Activated gamma-delta T cell treated with anti-CD3 and anti-CD28 coated beads, Interleukin-2, amount 50 U/mL, for 16 hours (primary cell): Measurements from ENCODE around the gene SLMAP.

ENCODE experiments used
- DNase-seq: peaks from one replicate; pipeline ENCODE4 v3.0.0-alpha.2; 2020; ENCODE audit warnings: low read depth

SLMAP gene

GRCh38 chr3:57943525-57944495 is 187.7 kb downstream of the SLMAP start:
- DNase-seq: no peak

GRCh38 chr3:57946970-57947381 is 190.9 kb downstream of the SLMAP start:
- no peak for DNase-seq

- DNase-seq: no peak
These were observed 192.1 kb downstream of the SLMAP start for GRCh38 chr3:57948080-57948671.

GRCh38 chr3:57948781-57949242 is 192.7 kb downstream of the SLMAP start:
- no peak for DNase-seq

DNA sequence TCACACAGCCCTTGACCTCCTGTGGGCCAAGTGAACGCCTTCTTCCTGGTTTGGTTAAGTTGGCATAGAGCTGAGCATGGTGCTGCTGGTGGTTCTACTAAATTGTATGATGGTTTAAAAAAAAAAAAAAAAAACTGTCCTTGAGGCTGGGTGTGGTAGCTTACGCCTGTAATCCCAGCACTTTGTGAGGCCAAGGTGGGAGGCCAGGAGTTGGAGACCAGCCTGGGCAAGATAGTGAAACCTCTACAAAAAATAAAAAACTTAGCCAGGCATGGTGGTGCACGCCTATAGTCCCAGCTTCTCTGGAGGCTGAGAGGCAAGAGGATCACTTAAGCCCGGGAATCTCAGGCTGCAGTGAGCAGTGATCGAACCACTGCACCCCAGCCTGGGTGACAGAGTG is 193.2 kb downstream of the SLMAP start:
- DNase-seq: no peak

DNA sequence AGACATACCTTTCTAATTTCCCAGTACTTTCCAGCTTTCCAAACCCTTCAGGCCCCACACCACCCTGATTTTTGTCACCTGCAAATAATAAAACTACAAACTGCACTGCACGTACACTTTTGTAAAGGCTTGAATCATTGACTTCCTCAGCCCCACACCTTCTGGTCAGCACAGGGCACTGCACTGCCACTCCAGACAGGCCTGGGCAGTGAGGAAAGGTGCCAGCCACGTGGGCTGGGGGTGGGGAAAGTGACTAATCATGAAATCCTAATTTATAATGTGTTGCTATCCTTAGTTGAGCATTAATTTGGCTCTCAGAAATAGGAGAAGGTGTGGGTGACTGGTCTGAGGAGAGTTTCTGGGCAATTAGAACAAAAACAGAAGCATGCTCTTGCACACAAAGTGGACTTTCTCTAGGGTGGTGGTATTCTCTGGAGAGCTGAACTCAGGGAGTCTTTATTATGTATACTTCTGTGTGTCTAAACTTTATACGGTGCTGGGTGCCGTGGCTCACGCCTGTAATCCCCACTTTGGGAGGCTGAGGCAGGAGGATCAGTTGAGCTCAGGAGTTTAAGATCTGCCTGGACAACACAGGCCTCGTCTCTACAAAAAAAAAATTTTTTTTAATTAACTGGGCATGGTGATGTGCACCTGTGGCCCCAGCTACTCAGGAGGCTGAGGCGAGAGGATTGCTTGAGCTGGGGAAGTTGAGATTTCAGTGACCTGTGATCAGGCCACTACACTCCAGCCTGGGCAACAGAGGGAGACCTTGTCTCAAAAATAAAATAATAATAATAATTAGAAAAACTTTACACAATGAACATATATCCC is 193.9 kb downstream of the SLMAP start:
- DNase-seq: no peak

- DNase-seq: no peak
These were observed 195.2 kb downstream of the SLMAP start for GRCh38 chr3:57951066-57951882.

- no peak for DNase-seq
These were observed 196.1 kb downstream of the SLMAP start for GRCh38 chr3:57952208-57952631.

- no peak for DNase-seq
These were observed 196.5 kb downstream of the SLMAP start for GRCh38 chr3:57952651-57953050.

- no peak for DNase-seq
These were observed 197.5 kb downstream of the SLMAP start for GRCh38 chr3:57953576-57953975.

- DNase-seq: no peak
These were observed 200.2 kb downstream of the SLMAP start for GRCh38 chr3:57956119-57956832.

DNA sequence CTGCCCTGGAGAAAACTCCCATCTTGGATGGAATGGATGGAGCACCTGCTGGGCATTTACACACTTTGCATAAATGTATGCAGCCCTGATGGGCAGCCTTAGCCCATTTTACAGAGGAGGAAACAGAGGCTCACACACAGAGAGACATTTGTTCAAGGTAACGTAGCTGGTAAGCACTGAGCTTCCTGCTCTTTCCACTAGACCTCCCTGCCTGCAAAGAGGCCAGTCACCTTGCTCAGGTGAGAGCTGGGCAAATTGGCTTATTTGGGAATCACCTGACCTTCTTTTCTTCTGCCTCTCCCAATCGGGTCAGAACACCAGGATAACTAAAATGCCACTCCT is 200.7 kb downstream of the SLMAP start:
- DNase-seq: no peak

DNA sequence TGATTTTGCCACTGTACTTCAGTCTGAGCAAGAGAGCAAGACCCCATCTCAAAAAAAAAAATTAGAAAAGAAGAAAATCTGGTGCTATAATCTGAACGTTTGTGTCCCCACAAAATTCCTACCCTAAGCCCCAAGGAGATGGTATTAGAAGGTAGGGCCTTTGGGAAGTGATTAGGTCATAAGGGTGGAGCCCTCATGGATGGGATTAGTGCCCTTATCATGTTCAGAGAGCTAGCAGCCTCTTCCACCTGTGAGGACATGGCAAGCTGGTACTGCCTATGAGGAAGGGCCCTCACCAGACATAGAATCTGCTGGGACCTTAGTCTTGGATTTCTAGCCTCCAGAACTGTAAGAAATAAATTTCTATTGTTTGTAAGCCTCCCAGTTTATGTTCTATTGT is 201.7 kb downstream of the SLMAP start:
- no peak for DNase-seq

DNA sequence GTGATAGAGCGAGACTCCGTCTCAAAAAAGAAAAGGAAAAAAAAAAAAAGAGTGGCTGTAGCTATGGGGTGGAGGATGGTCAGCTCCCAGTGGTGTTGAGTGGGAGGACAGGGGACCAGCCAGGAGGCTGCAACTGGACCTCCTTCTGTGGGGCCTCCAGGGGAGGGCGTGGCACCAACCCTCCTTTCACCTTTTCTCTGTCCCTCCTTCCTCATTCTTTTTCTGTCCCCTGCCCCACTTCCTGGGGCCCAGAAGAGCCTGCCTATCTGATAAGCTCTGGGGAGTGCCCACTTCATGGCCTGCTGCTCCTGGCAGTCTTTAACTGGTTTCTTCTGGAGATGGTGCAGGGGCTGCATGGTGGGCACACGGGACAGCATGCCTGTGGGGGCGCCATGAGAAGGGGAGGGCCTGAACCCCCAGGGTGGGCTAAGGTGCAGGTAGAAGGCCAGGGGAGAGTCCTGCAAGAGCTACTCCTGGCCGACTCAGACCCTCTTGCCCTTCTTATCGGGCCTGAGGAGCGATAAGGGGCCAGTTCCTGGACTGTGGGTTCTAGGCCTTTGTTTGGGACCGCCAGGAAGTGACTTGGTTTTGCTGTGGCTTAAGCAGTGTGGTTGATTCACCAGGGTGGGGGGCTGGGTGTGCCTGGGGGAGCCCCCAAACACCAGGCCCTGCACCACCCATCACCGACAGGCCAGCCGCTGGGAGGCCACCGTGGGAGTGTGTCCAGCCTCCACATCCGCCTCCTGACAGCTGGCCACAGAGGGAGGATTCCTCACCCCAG is 202.7 kb downstream of the SLMAP start:
- no peak for DNase-seq

GRCh38 chr3:57959423-57960173 is 203.5 kb downstream of the SLMAP start:
- no peak for DNase-seq

DNA sequence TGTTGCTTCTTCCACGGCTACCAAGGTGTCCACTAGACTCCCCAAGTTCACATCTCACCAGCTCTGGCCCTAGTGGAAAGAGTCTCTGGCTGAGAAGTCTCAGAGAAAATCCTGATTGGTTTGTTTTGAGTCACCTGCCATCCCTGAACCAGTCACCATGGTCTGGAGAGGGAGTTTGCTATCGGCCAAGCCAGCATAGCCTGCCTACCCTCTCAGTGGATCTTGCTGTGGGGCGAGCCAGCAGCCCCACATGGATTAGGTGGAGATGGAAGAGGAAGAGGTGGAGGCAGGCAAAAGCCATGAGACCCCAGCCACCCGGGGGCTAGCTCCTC is 204.0 kb downstream of the SLMAP start:
- no peak for DNase-seq

DNA sequence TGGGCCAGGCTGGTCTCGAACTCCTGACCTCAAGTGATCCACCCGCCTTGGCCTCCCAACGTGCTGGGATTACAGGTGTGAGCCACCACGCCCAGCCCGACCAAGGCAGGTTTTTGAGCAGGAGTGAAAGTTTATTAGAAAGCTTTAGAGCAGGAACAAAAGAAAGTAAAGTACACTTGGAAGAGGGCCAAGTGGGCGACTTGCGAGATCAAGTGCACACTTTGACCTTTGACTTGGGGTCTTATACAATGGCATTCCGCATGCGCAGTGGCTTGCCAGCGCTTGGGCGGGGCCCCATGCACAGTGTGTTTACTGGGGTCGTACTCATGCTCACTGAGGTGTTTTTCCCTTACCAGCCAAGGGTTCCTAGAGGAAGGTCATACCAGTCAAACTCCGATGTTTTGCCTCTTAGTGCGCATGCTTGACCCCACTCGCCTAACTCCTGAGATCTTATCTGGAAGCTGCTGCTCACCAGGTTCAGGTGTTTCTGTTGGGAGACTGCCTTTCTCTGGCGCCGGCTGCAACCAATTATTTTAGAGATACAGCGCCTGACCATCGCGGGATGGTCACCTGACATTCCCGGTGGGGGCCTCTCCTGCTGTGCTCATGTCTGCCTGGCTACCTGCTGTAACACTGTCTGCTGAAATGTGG is 205.2 kb downstream of the SLMAP start:
- no peak for DNase-seq

GRCh38 chr3:57961828-57962447 is 205.8 kb downstream of the SLMAP start:
- no peak for DNase-seq

GRCh38 chr3:57962448-57962834 is 206.3 kb downstream of the SLMAP start:
- no peak for DNase-seq
